ENCODE measurements around the gene SYT7.
A peak's percentile ranks its signal among the peaks of the same experiment; 100 is the strongest.

The SYT7 gene

DNA sequence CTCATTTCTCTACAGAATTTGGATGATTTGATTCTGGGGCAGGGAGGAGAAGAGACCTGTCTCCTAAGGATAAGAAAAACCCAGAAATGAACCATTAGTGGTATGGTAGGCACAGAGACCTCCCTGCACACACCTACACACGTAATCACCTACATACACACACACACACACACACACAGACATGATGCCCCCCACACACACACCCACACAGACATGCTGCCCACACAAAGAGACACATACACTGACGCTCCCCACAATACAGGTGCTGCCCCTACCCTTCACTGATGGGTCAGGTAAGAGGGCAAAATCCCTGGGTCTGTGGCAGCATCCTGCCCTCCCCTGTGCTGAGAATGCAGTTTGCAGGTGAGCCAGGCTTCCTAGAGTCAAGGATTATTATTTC is 1.1 kb upstream of the SYT7 start:
- no peak for DNase-seq

DNA sequence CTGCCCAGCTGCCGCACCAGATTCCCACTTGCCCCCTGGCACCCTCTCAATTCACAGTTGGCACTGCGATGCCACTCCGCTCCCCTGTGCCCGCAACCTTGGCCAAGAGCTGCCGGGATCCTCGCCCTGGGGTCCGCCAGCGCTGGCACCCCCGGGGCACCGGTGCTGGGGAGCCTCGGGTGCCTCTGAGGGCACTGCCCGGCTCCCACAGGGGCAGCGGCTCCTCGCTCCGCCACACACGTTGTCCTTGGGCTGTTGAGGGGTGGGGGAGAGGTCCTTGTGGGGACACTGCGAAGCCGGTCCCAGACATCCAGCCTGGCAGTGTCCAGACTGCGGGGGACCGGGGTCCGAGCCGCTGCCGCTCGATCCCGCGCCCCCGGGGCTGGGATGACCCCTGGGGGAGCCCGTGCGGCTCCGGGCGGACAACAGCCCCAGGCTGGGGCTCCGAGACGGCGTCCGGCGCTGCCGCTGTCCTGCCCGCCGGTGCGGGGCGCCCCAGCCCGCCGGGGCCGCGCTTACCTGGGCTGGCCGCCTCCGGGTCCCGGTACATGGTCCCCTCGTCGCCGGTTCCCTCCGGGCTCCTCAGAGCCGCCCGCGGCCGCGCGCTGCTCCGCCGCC is 496 bp downstream of the SYT7 start:
- DNase-seq, result peak in 1 of 2 experiments; percentile 41

DNA sequence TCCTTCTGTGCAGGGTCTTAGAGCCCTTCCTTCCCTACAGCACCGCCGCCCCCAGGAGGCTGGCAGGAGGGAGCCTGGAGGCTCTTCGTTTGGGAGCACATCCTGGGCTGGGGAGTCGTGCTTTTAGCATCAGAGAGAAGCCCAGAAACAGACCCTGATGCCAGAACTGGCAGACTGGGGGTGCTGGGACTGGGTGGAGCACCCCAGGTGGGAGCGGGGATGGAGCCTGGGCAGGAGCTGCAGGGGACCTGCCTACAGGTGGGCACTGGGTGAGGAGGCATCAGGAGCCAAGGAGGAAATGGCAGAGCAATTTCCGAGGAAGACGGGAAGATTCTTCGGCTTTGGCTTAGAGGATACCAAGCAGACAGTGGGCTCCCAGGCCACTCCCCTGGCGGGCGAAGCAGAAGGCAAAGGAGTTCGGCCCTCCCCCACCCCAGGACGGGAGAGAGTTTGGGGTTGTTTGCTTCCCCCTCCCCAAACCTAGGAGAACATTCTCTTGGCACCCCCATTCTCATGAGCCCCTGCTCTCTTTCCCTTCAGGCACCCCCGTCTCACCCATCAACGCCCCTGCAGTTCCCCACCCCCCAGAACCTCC is 1.1 kb downstream of the SYT7 start:
- no peak for DNase-seq

DNA sequence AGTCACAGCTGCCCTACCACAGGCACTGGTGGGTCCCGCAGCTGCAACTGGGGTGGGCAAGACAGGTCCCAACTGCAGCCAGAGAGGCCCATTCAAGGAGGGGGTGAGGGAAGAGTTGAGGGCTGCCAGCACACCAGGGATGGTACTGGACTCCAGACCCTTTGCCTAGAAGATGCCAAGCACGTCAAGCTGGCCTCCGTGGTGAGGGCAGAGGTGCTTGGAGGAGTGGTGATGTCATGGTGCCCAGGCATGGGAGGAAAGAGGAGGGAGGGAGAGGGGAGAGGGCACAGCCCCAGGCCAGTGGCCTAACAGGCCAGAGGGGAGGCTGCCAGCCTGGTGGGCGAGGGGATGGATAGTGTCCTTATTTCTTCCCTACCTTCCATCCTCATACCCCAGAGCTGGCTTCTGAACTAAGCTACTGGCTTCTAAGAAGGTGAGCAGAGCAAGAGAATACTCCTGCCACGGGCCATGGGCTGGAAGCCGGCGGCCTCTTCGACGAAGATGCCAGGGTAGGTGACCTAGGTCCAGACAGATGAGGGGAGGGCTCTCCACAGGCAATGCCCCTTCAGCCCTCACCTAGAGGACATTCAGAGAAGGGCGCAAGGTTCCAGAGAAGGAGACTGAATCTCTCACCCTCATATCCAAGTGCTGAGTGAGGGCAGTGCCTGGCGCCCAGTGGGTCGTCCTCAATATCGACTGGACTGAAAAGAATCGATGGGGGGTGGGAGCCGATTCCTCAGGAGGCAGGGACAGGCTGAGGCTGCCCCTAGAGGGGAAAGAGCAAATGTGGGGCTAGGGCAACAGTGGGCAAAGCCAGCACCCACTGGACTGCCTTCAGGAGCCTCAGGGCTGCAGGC is 1.8 kb downstream of the SYT7 start:
- no peak for DNase-seq

DNA sequence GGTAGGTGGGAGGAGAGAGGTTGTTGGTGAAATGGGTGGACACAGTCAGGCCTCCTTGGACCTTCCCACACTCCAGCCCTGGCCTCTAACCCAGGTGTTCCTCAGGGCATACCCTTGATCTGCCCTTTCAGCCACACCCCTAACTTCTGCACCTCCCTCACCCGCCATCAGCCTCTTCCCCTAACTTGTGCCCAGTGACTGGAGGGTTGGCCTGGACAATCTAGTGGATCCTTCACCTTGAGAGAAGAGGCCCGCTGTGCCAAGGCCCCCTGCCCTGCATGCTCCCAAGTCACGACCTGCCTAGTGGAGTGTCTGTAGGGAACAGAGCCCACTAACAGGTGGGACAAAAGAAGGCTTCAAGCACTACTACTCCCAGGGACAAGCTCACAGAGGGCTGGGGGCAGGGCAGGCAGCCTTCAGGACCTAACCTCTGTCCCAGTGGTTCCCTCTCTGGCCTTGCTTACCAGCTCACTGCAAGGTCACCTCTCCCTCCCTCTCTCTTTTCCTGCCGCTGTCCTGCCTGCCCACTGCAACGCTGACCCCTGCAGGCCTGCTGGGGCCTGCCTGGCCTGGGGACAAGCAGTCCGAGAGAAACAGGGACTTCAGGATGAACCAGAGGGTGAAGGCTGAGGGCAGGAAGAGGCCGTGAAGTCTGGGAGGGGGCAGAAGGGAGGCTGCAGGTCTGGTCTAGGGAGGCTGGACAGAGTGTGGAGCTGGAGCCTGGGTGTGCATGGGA is 3.3 kb downstream of the SYT7 start:
- DNase-seq, result no peak

DNA sequence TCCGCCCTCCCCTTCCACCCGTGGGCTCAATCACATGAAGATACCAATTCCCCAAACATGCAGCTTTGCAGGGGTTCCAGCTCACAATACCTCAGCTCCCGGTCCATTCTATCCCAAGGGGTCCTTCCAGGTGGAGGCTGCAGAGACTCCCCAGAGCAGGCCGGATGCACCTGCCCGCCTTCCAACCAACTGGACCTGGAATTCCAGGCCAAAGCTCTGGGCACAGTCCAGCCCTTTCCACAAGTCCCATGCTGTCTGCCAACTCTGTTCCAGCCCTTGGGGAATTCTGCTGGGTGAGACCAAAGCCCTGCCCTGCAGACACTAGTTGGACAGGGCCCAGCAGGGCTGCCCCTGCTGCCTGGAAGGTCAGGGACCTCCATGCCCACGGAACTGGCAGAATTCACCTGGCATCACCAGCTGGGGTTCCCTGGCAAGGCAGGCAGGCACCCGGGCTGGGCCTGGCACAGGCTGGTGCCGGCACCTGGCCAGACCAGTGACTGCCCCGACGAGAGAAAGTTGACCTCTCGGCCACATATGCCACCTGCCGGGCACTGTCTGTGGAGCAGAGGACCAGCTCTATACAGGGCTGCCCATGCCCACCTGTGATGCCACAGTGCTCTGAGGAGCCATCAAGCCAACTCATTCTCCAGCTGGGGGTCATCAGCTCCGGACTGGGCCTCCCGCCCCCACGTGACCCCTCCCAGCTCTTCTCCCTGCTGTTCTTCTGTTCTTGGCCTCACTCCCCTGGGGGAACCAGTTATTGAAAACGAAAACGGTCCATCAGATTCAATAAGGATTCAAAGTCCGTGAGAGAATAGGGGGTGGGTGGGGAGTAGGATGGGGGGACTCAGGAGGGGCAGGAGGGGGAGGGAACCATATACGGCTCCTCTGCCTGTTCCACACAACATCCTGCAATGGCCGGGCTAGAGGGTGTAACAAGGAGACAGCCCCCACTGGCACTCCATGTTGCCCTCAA is 4.7 kb downstream of the SYT7 start:
- no peak for DNase-seq

DNA sequence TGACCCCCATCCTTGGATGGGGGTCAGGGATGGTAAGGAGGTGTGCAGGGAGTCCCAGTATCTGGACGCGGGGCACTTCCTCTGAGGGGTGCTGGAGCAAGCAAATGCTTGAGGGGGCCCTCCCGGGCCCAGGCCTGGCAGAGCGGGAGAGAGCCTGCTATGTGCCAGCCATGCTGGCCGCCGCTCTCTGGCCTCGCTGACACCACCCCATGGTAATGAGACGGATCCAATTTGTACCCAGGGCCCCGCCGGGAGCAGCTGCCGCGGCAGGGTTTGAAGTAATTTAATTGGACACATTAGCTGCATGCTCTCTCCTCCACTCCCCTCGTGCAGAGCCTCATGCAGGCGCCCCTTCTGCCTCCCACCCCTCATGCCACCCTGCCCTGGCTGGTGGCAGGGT is 6.3 kb downstream of the SYT7 start:
- no peak for DNase-seq

DNA sequence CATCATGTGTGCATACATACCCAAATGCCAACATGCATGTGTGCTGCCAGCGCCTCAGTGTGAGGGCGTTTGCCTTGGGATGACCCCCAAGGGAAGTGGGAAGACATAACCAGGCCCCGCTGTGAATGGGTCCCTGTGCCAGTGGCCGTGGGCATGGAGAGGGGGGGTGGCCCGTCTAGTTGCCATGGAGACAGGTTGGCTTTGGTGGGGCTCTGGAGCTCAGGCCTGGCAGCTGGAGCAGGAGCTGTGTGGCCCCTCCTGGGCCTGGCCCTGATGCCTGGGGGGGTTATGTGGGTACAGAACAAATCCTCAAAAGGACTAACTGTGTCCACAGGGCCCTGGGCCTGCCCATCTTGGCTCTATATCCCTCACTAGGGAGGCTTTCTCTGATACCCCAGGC is 8.0 kb downstream of the SYT7 start:
- no peak for DNase-seq

DNA sequence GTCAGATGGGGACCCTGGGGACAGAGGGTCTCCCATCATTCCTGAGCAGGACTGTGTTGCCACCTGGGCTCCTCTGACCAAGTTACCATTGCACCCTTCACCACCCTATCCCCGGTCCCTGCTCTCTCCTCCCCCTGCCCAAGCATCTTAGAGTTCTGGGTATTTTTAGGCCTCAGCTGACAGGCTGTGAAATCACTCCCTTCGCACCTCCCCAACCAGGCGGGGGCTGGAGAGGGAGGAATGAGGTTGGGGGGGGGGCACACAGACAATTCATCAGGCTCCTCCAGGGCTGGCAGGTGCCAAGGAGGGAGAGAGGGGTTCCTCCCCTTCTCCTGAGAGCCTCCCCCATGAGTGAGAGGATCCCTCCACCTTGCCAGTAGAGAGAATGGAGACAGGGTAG is 9.0 kb downstream of the SYT7 start:
- no peak for DNase-seq

DNA sequence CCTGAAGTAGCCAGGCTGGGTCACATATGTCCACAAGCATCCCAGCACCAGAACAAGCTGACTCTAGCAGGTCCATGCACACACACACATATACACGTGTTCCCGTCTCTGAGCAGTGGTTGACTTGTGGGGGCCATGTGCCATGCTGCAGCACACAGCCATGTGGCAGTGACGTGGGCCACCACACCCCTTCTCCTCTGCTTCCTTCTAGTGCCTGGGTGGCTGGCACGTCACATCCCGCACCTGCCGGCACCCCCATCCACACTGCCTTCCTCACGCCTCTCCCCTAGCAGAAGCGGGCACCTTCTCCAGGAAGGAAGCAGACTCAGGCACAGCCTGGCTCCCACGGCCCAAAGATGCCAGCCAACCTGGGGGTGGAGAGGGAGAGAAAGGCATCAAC is 9.5 kb downstream of the SYT7 start:
- no peak for DNase-seq

DNA sequence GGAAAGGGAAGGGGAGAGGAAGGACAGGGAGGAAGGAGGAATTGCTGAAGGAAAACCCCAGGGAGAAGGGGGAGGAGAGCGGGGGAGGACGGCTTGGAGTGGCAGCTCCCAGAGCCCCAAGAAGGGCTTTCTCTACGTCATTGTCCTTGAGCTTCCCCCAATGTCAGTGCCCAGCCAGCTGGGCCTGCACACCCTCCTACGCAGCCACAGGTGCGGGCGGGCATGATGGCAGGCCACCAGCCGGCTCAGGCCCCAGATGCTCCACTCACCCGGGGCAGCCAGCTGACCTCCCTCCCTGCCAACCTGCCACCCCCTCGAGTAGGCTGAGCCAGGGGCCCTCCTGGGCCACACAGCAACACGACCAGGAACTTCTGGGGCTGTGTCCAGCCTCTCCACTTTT is 11.2 kb downstream of the SYT7 start:
- no peak for DNase-seq

DNA sequence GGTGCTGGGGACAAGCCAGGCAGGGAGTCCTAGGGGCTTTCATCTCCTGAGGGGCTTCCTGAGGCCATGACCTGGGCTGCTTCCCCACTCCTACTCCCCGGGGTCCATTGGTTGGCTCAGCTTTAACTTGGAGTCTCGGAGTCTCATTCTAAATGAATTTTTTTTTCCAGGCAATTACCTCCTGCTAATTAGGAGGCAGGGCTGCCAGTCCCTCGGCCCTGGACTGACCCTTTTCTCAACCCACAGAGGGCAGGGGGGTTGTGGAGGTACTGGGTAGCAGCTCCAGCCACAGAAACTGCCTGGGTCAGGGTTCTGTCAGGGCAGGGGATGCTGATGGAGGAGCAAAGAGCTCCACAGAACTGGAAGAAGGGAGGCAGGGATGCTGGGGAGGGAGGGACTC is 11.9 kb downstream of the SYT7 start:
- DNase-seq, result no peak

DNA sequence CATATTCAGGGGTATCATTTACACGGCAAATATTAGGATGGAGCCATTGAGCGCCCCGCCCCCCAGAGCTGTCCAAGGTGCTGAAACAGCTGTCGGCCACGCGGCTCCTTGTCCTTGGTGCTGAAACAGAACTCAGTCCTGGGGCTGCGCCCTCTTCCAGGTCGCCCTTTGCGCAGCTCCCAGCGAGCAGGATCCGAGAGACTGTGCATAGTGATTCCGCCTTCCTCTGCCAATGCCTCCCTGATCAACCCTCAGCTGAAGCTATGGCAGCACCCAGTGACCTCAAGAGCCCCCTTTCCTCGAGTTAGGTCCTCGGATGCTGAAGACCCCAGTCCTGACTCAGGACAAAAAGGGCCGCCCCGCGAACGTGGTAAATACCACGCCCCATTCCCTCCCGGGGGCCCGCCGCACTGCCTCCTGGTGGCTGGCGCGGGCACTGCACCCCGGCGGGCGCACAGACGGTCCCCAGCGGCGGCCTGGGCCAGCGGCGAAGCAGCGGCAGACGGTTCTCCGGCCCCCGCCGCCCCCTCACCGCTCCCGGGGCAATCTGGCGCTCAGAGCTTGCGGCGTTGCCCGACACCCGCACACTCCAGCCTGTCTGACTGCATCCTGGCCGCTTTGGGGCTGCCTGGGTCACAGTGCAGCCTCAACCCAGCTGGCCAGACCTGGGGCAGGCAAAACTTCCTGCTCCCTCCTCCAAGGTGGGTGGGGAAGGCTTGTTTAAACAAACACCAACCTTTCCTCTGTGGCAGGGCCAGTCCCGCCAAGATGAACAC is 13.4 kb downstream of the SYT7 start:
- DNase-seq, result no peak

DNA sequence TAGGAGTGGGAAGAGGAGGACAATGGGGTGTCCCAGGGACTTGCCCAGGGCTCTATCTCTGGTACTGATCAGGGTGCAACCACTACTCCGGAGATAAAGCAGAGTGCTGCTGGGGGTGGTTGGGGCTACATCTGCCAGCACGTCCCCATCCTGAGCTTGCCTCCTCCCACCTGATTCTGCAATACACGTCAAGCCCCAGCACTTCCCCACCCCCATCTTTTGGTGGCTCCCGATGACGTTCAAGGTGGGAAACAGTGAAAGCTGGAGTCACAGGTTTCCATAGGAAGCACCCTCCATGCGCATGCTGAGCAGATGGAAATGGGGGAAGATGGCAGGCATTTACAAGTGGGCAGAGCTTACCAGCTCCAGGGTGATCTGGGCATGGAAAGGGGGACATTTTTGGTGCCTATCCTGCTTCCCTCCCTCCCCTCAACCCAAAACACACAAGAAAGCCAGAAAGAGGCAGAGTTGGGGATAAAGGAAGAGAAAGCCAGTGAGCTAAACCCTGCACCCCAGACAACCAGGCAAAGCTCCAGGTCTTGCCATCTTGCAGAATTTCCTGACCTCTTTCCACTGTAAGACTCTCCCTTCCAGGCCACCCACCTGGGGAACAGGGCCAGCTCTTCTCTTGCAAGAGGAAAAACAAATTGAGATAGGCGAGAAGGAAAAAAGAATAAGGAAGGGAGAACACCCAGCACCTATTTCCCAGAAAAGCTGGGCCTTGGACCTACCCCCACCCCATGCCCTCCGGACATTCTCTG is 15.8 kb downstream of the SYT7 start:
- no peak for DNase-seq

DNA sequence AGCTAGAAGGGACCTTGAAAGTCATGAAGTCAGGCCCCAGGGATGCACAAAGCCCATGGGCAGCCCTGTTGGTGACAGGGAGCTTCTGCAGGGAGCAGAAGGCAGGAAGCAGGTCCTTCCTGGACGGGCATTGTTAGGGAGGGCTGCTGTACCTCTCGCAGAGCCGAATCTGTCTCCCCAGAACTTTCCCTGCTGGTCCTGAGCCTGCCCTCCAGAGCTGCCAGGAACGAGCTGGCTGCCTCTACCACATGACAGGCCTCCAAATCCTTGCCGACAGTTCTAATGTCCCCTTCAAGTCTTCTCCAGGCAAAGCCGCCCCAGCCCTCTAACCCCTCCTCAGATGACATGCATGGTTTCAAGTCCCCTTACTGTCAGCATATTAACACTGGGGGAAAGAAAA is 20.1 kb downstream of the SYT7 start:
- DNase-seq, result no peak

DNA sequence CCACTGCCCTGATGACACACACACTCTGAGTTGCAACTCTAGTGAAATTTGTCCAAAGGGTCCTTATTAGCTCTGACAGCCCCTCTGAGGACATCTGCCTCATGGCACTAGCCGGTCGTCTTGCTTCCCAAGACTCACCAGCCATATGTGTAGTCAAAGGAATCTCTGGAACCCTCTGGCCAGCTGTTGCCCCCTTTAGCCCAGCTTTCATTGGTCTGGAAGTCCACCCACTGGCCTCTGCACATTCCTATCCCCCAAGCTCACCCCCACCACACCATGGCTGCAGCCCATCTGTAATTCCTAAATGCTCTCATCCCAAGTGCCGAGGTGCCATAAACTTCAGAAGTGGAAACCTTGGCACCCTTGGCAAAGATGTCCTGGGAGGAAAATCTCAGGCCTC is 24.3 kb downstream of the SYT7 start:
- no peak for DNase-seq

DNA sequence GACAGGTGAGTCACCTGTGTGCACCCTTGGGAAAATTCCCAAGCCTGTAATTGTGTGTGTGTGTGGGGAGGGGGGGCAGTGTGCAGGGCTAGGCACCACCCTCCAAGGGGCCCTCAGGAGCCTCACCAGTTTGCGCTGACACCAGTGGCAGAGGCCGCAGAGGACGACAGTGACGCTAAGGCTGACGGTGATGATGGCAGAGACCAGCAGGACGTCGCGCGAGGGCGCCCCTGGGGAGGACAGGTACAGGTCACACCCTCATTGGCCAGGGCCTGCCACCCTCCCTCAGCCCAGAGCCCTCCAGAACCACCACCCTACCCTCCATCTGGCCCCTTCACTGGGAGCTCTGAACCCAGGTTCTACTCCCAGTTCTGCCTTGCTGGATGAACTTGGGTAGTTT is 24.9 kb downstream of the SYT7 start:
- no peak for DNase-seq

DNA sequence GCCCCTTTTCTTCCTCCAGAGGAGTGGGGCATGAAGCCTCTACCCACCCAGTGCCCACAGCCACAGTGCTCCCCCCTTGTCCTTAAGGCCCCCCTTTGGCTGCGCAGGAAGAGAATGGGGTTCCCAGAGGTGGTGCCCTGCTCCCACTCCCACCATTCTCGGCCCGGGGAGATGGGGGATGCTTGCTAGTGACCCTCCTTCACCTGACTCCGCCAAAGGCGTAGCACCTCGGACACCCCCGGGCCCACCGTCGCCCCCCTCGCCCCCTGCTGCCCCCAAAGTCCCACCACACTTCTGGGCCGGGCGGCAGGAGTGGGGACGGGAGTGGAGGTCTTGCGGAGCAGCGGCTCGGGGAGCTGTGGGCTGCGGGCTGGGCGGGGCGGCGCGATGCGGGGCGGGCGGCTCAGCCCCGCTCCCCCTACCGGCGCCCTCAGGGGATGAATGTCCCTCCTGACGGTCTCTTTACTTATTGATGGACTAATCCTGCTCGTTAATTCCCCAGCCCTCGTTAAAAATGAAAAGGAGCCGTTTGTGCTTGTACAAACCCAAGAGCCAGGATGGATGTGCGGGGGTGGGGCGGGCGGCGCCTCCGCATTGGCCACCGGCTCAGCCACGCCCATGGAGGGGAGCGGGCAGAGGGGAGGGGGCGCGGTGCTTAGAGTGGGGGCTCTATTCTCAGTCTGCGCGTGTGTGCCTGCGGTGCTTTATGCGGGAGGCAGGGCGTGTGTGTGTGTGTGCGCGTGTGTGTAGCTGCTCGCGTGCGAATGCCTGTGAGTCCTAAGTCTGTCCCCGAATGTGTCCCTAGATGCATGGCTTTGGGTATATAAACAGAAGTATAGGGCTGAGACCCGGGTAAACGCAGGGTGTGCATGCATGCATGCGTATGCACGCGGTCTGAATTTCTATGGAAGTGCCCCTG is 25.6 kb downstream of the SYT7 start:
- DNase-seq, result no peak

DNA sequence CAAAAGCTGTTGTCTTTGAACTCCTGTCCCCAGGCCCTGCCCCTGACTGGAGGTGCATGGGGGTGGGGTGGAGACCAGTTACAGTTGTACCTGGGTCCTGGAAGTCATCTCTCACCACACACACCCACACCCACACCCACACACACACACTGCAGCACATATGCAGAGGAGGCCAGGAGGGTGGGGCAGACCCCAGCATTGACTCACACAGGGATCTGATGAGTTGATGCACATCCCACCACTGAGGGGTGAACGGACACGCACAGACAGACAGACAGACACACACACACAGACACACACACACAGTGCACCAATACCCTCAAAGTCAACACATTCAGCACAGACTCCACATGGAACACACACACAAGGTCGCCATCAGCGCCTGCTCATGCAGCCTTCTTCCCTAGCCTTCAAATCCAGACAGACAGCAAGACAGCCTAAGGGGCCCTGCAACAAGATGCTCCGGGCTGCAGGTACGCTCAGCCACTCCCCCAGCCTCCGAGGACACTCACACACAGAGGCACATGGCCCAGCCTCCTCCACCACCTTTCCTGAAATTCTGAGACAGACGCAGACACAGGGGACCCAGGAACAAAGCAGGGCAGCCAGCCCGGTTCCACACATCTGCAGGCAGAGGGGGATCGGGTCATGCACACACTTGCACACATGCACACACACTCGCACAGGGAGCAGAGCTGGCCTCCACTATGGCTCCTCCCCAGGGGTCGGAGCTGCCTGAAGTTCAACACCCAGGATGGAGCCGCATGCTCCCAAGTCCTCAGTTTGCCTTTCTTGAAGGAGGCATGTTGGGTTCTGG is 26.5 kb downstream of the SYT7 start:
- no peak for DNase-seq

Data from NCI-H2081 (cell line).